Activated CD4-positive, alpha-beta T cell treated with anti-CD3 and anti-CD28 coated beads for 48 hours (primary cell): ENCODE data around the gene C16orf74.

Experiments
- DNase-seq: peaks from one replicate; pipeline ENCODE4 v3.0.0-alpha.2; 2020

The C16orf74 gene

GRCh38 chr16:85746460-85747215 lies 4.3 kb downstream of the C16orf74 start:
- DNase-seq = no peak

GRCh38 chr16:85738923-85739715 lies 11.8 kb downstream of the C16orf74 start:
- DNase-seq = no peak

- no peak for DNase-seq
Measured at GRCh38 chr16:85736921-85737320, 14.0 kb downstream of the C16orf74 start.

GRCh38 chr16:85735946-85736345 lies 14.9 kb downstream of the C16orf74 start:
- DNase-seq = no peak

- DNase-seq = peak; percentile 45
Measured at GRCh38 chr16:85735225-85735635, 15.7 kb downstream of the C16orf74 start.

- no peak for DNase-seq
Measured at GRCh38 chr16:85734311-85735017, 16.4 kb downstream of the C16orf74 start.

- DNase-seq = no peak
Measured at GRCh38 chr16:85733839-85734170, 17.1 kb downstream of the C16orf74 start.

- DNase-seq = no peak
Measured at GRCh38 chr16:85733155-85733838, 17.6 kb downstream of the C16orf74 start.

- DNase-seq = no peak
Measured at GRCh38 chr16:85731179-85731578, 19.7 kb downstream of the C16orf74 start.

- no peak for DNase-seq
Measured at GRCh38 chr16:85730186-85730465, 20.8 kb downstream of the C16orf74 start.

- no peak for DNase-seq
Measured at GRCh38 chr16:85729452-85730185, 21.3 kb downstream of the C16orf74 start.

- no peak for DNase-seq
Measured at GRCh38 chr16:85728879-85729278, 22.0 kb downstream of the C16orf74 start.

GRCh38 chr16:85724936-85725335 lies 26.0 kb downstream of the C16orf74 start:
- no peak for DNase-seq

- DNase-seq = no peak
Measured at GRCh38 chr16:85724126-85724879, 26.6 kb downstream of the C16orf74 start.

- no peak for DNase-seq
Measured at GRCh38 chr16:85722128-85722893, 28.6 kb downstream of the C16orf74 start.

GRCh38 chr16:85720302-85720637 lies 30.6 kb downstream of the C16orf74 start:
- no peak for DNase-seq

GRCh38 chr16:85719605-85720301 lies 31.1 kb downstream of the C16orf74 start:
- no peak for DNase-seq

GRCh38 chr16:85718682-85719081 lies 32.2 kb downstream of the C16orf74 start:
- DNase-seq = peak; percentile 27

- no peak for DNase-seq
Measured at GRCh38 chr16:85718153-85718477, 32.8 kb downstream of the C16orf74 start.

- DNase-seq = peak; percentile 77
Measured at GRCh38 chr16:85717393-85718152, 33.3 kb downstream of the C16orf74 start.
